Keratinocyte (primary cell): ENCODE results near the gene SECTM1. TPM values are rescaled to one million over a fixed set of nuclear protein-coding genes. Genes with fewer than 3 reads are reported as not detected.

ENCODE experiments used
- DNase-seq: peaks from one replicate; pipeline ENCODE4 v3.0.0-alpha.2; 2011; ENCODE audit warnings: low read depth, missing footprints, low spot score
- FAIRE-seq: peaks from 2 replicates; lab custom pipeline; 2011; peaks lifted over from hg19 to GRCh38; lab: Jason Lieb, UNC
- H2AFZ ChIP-seq: 2 replicates; pipeline ENCODE4 v1.6.0; 2012; ENCODE audit warnings: low read length, control low read depth, inconsistent platforms; ENCODE audit not compliant: control insufficient read depth
- H3K27ac ChIP-seq: 2 replicates; pipeline ENCODE4 v1.5.1; 2011; ENCODE audit warnings: low read length; ENCODE audit not compliant: control insufficient read depth, insufficient read depth
- H3K27me3 ChIP-seq: 3 replicates; pipeline ENCODE4 v1.6.0; 2011; ENCODE audit warnings: low read length; ENCODE audit not compliant: control insufficient read depth, insufficient read depth; ENCODE audit errors: extremely low read depth
- H3K36me3 ChIP-seq, 2 experiments: 2 replicates in 1 of 2; 3 replicates in 1 of 2; pipeline ENCODE4 v1.5.1; 2011; ENCODE audit warnings: low read length in 2 of 2, mild to moderate bottlenecking in 1 of 2; ENCODE audit not compliant: control insufficient read depth in 2 of 2, insufficient read depth in 2 of 2; ENCODE audit errors: extremely low read depth in 1 of 2
- H3K4me1 ChIP-seq: 3 replicates; pipeline ENCODE4 v1.5.1; 2011; ENCODE audit warnings: low read length; ENCODE audit not compliant: control insufficient read depth, insufficient read depth; ENCODE audit errors: extremely low read depth
- H3K4me2 ChIP-seq: 3 replicates; pipeline ENCODE4 v1.6.0; 2011; ENCODE audit warnings: low read depth, low read length; ENCODE audit not compliant: control insufficient read depth, insufficient read depth; ENCODE audit errors: extremely low read depth
- H3K4me3 ChIP-seq, 3 experiments: fragments of 200-600 bp in 1 of 3; sonication (generic) in 1 of 3; 2 replicates in 2 of 3; 3 replicates in 1 of 3; pipeline ENCODE4 v1.5.1; 2011 to 2016; ENCODE audit warnings: low read length in 3 of 3, mild to moderate bottlenecking in 3 of 3, control low read depth in 2 of 3, inconsistent platforms in 1 of 3, low read depth in 1 of 3, mixed read lengths in 1 of 3, mixed run types in 1 of 3, moderate library complexity in 1 of 3; ENCODE audit not compliant: control insufficient read depth in 2 of 3, insufficient read depth in 2 of 3; ENCODE audit errors: extremely low read depth in 1 of 3
- H3K79me2 ChIP-seq: 2 replicates; pipeline ENCODE4 v1.6.0; 2012; ENCODE audit warnings: low read length; ENCODE audit not compliant: control insufficient read depth, insufficient read depth
- H3K9ac ChIP-seq: 3 replicates; pipeline ENCODE4 v1.6.0; 2011; ENCODE audit warnings: low read length; ENCODE audit not compliant: control insufficient read depth, insufficient read depth; ENCODE audit errors: extremely low read depth
- H3K9me1 ChIP-seq: 3 replicates; pipeline ENCODE4 v1.6.0; 2011; ENCODE audit warnings: low read length; ENCODE audit not compliant: control insufficient read depth, insufficient read depth; ENCODE audit errors: extremely low read depth
- H3K9me3 ChIP-seq: 2 replicates; pipeline ENCODE4 v1.5.1; 2012; ENCODE audit warnings: low read depth, low read length; ENCODE audit not compliant: control insufficient read depth
- H4K20me1 ChIP-seq: 3 replicates; pipeline ENCODE4 v1.6.0; 2011; ENCODE audit warnings: low read length; ENCODE audit not compliant: control insufficient read depth, insufficient read depth; ENCODE audit errors: extremely low read depth
- EZH2 ChIP-seq: IDR thresholded peaks from one replicate; pipeline ENCODE4 v1.6.1; 2012; ENCODE audit warnings: inconsistent platforms, mild to moderate bottlenecking, low read length, moderate library complexity
- dilution Hi-C: fragments of 300-500 bp; cut with MboI; formaldehyde crosslinking; loops from one replicate; pipeline ENCODE4 v1.7.0; 2020; ENCODE audit warnings: low sequenced_read_pairs; ENCODE audit not compliant: extremely low pct_ligation_motif_present
- polyA plus RNA-seq, 5 experiments: library from polyadenylated mRNA; depleted of rRNA in 3 of 5; stranded (reverse) in 3 of 5; stranded (forward) in 1 of 5; unstranded in 1 of 5; fragments of >200 nt; gene quantifications; 1 replicate in 1 of 5; 2 replicates in 3 of 5; 3 replicates in 1 of 5; pipeline versions ENCODE4 v1.2.1 to v1.2.3, GENCODE V29; 2011 to 2012; ENCODE audit warnings: missing spikeins in 2 of 5, low read depth in 1 of 5, low replicate concordance in 1 of 5
- TF ChIP-seq, protein P1 (sequence below), 3 experiments: IDR thresholded peaks in 1 of 3; conservative IDR thresholded peaks in 1 of 3; optimal IDR thresholded peaks in 1 of 3; 2 replicates in 2 of 3; 3 replicates in 1 of 3; pipeline versions ENCODE3 to v1.5.1; 2011; ENCODE audit warnings: low read length in 3 of 3, mild to moderate bottlenecking in 3 of 3, moderate library complexity in 2 of 3, control low read depth in 1 of 3, inconsistent platforms in 1 of 3; ENCODE audit not compliant: insufficient read depth in 2 of 3; ENCODE audit errors: extremely low read depth in 1 of 3

The SECTM1 gene
- polyA plus RNA-seq, 1 donor (not counting 4 experiments of a cell fraction or from before 2014, with no cell fraction given): 2.0 TPM

GRCh38 chr17:82298538-82299421 is 34.8 kb downstream of the SECTM1 start:
- Histone ChIP-seq H3K4me2 (peak overlapping the region; percentile 84), H3K36me3 (no peaks in the 10 kb centered on the region), H2AFZ (no peak overlapping the region), H3K79me2 (no peaks in the 10 kb centered on the region), H3K27ac (peak overlapping the region; percentile 97), H3K27me3 (no peaks in the 10 kb centered on the region), H3K9me3 (no peaks in the 10 kb centered on the region), H3K4me1 (peaks cover 53% of the 10 kb centered on the region), H3K4me3 (peak overlapping the region; percentile 35 to 59 (median 57)), H3K9ac (peak overlapping the region; percentile 84), H4K20me1 (no peaks in the 10 kb centered on the region), H3K9me1 (no peaks in the 10 kb centered on the region)
- FAIRE-seq (no peak), DNase-seq (no peak)
- dilution Hi-C loops: no loop called here
- TF ChIP-seq EZH2: no peak
- TF ChIP-seq, protein P1, sequence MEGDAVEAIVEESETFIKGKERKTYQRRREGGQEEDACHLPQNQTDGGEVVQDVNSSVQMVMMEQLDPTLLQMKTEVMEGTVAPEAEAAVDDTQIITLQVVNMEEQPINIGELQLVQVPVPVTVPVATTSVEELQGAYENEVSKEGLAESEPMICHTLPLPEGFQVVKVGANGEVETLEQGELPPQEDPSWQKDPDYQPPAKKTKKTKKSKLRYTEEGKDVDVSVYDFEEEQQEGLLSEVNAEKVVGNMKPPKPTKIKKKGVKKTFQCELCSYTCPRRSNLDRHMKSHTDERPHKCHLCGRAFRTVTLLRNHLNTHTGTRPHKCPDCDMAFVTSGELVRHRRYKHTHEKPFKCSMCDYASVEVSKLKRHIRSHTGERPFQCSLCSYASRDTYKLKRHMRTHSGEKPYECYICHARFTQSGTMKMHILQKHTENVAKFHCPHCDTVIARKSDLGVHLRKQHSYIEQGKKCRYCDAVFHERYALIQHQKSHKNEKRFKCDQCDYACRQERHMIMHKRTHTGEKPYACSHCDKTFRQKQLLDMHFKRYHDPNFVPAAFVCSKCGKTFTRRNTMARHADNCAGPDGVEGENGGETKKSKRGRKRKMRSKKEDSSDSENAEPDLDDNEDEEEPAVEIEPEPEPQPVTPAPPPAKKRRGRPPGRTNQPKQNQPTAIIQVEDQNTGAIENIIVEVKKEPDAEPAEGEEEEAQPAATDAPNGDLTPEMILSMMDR (optimal IDR thresholded peaks at IDR 0.05 in 1 of 3, IDR thresholded peaks at IDR 0.05 in 1 of 3, conservative IDR thresholded peaks at IDR 0.05 in 1 of 3; ENCODE audit: extremely low read depth in 1 of 3, insufficient read depth in 2 of 3, low read length in 3 of 3): peak in 1 of 3 experiments; percentile 1

DNA sequence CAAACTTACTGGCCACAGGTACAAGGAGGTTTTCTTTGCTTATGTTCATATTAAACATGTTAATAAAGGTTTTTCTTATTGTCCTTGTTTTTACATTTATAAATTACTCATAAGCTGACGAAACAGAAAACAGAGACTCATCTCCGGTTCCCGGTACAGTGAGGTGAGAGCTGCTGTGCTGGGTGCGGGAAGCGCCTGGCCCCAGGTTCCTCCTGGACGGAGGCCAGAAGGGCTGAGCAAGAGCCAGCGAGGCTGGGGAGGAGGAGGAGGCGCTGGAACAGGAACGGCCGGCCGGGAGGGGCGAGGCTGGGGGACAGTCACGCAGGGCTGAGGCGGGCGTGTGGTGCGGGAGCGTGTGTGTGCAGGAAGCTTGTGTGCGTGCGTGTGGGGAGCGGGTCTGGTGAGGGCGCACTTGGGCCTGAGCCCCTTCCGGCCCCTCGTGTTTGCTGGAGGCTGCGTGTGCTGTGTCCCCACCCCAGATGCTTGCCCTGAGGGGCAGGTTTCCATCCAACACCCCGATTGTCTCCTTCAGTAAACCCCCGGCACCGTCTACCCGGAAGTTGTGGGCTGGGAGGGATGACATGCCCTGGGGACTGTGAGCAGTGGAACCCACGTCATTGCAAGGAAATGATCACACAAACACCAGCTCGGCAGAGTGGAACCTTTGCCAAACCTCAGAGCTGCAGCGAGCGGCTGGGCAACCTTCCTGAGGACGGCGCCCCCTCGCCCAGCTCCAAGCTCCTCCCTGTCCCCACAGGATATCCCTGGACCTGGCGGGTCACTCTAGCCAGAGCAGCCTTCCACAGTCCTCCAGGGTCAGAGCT is 35.6 kb downstream of the SECTM1 start:
- TF ChIP-seq, protein P1 (optimal IDR thresholded peaks at IDR 0.05 in 1 of 3, IDR thresholded peaks at IDR 0.05 in 1 of 3, conservative IDR thresholded peaks at IDR 0.05 in 1 of 3; ENCODE audit: extremely low read depth in 1 of 3, insufficient read depth in 2 of 3, low read length in 3 of 3): peak in 2 of 3 experiments; percentile 5 to 31
- TF ChIP-seq EZH2: no peak
- peaks cover 56% of the 10 kb centered on the region for H3K4me1 ChIP-seq
- H3K27ac ChIP-seq: peak overlapping the region; percentile 97
- no peaks in the 10 kb centered on the region for H3K36me3 ChIP-seq
- peak overlapping the region; percentile 48 for H2AFZ ChIP-seq
- no peaks in the 10 kb centered on the region for H3K27me3 ChIP-seq
- FAIRE-seq (peak; percentile 86), DNase-seq (peak; percentile 86)
- peak overlapping the region; percentile 35 to 61 (median 57) for H3K4me3 ChIP-seq
- H4K20me1 ChIP-seq: no peaks in the 10 kb centered on the region
- no peaks in the 10 kb centered on the region for H3K79me2 ChIP-seq
- no peaks in the 10 kb centered on the region for H3K9me3 ChIP-seq
- dilution Hi-C loops: no loop called here
- H3K9ac ChIP-seq: peak overlapping the region; percentile 84
- peak overlapping the region; percentile 84 for H3K4me2 ChIP-seq
- no peaks in the 10 kb centered on the region for H3K9me1 ChIP-seq
